ENCODE results near the gene GSTCD. TPM values are rescaled to one million over a fixed set of nuclear protein-coding genes. Genes with fewer than 3 reads are reported as not detected.
"Not testable (repeated sequence)": the region's sequence is repeated elsewhere in the genome, so short reads cannot be mapped to it uniquely, and the experiment has no call there.

Gene GSTCD, protein sequence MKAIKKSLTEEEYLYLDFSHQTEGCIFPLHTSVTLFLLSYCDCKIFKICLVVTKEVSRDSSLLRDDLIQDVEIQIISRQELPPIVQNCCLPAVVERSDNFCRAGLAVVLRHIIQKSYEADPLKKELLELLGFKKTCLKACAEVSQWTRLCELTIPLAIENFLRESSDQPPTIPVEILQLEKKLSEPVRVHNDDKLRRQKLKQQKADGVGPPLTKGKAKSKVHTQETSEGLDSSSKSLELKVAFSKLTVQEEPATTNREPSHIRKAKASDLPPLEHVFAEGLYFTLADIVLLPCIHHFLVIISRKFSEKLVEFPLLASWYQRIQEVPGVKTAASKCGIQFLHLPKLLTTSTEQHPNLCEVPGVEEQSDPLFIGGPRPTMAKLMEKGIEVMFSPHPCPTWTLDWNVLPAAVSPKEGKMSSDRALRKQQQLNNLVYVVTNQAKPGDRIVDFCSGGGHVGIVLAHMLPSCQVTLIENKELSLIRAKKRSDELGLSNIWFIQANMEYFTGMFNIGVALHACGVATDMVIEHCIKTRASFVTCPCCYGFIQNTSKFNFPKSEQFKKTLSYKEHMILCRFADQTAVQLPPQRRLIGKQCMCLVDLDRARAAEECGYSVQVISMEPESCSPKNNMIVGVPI
- total RNA-seq: 4.4 TPM
- long read RNA-seq, full-length matches to known transcripts: 3 of 4 reads
- long read RNA-seq, partial matches to known transcripts: 1 of 4 reads
- long read RNA-seq, other reads (novel, unspliced or antisense): 0 of 4 reads

DNA sequence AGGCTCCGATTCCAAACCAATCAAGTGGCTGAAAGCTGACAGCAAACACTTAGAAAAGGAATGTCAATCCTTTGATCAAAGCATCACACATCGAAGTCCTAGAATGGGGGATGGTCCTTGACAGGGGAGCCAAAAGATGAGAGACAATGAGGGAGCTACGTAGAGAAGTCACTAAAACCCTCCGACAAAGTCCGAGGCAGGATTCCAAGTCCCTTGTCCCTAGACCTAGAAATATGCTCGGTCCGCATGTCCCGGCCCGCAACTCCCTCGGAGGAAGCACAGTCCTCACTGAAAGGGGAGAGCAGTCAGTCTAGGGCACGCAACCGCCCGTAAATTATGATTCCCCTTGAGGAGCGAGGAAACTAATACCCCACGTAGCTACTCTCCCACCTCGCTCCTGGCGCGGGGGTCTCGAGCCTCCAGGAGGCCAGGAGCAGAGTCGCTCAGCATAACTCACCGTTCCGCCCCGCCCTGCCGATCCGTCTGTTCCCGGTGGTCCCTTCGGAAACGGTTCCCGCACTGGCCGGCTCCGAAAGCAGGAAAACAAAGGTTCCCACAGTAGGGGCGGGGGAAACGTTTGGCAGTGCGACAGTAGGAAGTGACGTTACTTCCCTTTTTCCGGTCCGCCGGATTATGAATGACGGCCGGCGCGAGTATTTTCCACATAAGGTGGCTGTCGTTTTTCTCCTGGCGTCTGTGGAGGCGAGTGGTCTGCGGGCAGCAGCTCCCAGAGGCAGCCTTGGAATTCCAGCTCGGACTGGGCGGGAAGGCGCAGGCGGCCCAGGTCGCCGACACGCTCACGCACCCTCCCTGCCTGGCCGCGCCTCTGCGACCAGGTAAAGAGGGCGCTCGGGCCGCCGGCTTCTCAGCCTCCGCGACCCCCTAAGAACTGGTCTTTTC is at the start of gene GSTCD, which contains the start of gene INTS12:
Gene GSTCD (plus strand): TSS at position 604 of the 900 bp plus-strand sequence. CDS start 8,830 bp downstream, outside the sequence.
Gene INTS12 (minus strand): TSS at position 509 of the 900 bp plus-strand sequence. CDS start 8,684 bp downstream, outside the sequence.
- ATAC-seq (peak; percentile 99), DNase-seq (peak; percentile 92)
- intact Hi-C loops (cut with micrococcal nuclease): no loop called here

DNA sequence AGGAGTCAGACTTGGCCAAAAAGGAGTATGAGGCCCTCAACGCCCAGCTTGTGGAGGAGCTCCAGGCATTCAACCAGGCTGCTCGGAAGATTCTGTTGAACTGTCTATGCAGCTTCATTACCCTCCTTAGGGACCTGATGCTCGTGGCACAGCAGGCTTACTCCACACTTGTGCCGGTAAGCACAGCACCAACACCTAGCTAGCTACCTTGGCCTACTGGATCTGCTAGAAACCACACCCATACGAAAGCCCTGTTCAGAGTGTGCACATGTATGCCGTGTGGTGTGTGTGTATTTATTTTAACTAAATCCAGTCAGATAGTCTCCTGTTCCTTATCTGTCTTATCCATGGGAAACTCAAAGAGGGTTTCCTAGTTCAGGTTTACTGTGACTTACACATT is 49.4 kb upstream of the GSTCD start:
- no peak for ATAC-seq
- DNase-seq: no peak
- intact Hi-C loops (cut with micrococcal nuclease): no loop called here

DNA sequence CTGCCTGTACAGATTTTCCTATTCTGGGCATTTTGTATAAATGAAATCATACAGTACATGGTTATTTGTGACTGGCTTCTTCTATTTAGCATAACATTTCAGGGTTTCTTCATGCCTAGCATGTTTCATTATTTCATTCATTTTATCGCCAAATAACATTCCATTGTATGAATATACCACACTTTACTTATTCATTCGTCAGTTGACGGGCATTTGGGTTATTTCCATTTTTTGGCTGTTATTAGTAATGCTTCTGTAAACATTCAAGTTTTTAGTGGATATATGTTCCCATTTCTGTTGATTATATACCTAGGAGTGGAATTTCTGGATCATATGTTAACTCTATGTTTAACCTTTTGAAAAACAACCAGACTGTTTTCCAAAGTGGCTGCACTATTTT is 47.6 kb upstream of the GSTCD start:
- DNase-seq: no peak
- intact Hi-C loops (cut with micrococcal nuclease): no loop called here
- no peak for ATAC-seq

DNA sequence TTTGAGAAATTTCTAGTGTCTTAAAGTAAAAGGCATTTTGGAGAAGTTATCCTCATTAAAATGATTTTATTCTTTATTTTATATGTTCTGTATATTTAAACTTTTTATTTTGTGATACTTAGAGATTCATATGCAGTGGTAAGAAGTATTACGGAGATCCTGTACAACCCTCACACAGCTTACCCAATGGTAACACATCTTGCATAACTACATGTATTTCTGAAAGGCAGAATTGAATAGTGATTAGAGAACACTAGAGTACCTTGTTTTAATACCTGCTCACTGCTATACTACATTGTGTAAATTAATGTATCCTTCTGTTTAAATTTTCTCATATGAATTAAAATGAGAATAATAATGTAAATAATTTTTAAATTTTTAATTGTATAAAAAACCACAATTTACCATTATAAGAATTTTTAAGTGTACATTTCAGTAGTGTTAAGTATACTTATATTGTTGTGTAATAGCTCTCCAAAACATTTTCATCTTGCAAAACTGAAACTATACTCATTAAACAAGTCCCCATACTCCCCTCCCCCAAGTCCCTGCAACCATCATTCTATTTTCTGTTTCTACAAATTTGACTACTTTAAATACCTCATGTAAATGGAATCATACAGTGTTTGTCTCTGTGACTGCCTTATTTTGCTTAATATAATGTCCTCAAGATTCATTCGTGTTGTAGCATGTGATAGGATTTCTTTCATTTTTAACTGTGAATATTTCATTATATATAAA is 45.5 kb upstream of the GSTCD start:
- ATAC-seq (no peak), DNase-seq (no peak)
- intact Hi-C loops (cut with micrococcal nuclease): no loop called here

DNA sequence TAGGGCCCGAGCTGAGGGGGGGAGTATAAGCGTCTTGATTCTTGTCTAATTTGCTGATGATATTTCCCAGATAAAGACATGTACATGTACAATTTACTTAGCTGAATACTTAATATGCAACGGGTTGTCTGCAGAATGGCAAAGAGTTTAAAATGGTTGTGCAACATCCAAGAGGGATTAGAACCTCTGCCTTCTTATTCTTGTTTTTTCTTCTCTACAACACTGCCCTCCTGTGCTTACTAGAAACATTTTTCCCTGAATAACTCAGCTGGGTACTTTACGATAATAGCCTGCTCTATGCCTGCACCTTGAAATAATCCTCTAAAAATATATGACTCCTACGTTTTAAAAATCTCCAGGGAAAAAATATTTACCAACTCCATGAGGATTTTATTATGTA is 41.9 kb upstream of the GSTCD start:
- DNase-seq: no peak
- ATAC-seq: peak; percentile 59
- intact Hi-C loops (cut with micrococcal nuclease): loop anchor here (5.0 kb wide), 1 partner anchor 144 kb away; no protein-coding TSS in a partner anchor

DNA sequence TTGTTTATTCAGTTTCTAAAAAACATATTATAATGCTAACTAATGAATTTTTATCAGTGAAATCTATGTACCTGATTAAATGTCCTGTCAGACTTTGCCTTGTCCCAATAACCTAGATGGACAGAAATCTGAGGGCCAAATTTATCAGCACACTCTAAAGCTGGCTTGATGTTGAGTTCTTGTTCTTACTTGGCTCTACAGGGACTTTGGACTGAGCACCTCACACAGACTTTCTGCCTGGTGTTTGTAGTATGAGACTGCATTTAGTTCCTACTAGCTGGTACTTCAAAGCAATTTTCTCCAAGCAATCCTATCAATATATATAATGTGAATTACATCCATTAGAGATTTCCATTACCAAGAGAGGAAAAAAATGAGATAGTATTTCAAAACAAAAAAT is 37.9 kb upstream of the GSTCD start:
- intact Hi-C loops (cut with micrococcal nuclease): no loop called here
- DNase-seq (no peak), ATAC-seq (no peak)

DNA sequence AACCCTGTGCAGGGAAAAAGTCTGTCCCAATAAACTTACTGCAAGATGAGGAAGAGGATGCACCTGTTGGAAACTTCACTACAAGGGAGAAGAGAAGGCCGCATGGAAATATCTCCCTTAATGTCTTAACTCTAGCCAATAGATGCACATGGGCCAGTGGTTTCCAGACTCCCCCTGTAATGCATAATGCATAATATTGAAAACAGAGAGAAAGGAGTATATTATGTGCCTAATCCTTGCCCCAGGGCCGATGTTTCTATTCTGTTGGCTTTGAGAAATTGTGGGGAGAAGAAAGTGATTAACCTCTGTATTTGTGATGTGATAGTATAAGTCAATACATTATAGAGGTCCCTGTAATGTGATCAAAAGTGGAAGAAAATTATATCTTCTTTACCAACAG is 37.3 kb upstream of the GSTCD start:
- no peak for DNase-seq
- no peak for ATAC-seq
- intact Hi-C loops (cut with micrococcal nuclease): no loop called here

DNA sequence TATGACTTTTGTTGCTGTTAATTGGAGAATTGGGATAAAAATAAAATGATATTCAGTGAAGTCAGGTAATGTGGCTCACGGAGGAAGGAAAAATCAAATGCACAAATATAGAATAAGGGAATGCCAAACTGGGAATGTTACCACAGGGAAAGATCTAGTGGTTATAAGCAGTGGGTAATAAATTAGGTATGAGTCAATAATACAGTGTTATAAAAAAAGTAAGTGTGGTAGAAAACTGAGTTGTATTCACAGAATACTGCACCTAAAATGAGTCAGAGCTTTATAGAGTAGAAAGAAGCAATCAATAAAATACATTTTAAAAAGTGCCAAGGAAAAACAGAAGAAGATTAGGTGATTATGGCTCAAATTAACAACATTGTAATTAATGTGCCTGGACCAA is 34.6 kb upstream of the GSTCD start:
- DNase-seq (no peak), ATAC-seq (no peak)
- intact Hi-C loops (cut with micrococcal nuclease): no loop called here

DNA sequence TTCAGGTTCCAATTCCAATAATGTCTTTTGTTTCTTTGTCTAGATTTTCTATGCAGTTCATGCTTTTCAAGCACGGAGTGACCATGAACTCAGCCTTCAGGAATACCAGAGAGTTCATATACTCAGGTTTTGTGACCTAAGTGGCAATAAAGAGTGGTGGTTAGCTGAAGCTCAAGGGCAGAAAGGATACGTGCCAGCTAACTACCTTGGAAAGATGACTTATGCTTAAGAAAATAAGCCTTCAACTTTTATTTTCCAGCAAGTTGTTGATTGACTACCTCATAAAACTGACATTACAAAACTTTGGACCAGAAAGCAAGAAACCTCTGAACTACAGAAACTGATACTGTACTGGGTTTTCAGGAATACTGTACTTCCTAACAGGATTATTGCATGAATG is 30.9 kb upstream of the GSTCD start:
- DNase-seq: no peak
- intact Hi-C loops (cut with micrococcal nuclease): no loop called here
- ATAC-seq: no peak

DNA sequence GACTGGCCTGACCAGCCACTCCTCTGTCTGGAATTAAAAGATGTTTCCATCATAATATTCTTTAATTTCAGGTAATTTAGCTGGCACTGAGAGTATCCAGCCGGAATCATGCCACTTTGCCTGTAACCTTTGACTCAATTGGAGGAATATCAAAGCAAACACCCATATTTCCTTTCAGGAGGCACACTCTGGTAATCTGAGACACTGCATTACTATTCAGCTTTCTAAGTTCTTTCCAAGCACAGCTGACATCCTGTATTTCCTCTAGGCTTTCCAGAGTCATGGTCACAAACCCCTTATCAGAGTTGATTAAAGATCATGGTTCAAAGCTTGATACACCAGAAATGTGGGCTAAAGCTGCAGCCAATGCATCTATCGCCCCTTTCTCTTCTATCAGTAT is 29.4 kb upstream of the GSTCD start:
- DNase-seq: no peak
- no peak for ATAC-seq
- intact Hi-C loops (cut with micrococcal nuclease): no loop called here

DNA sequence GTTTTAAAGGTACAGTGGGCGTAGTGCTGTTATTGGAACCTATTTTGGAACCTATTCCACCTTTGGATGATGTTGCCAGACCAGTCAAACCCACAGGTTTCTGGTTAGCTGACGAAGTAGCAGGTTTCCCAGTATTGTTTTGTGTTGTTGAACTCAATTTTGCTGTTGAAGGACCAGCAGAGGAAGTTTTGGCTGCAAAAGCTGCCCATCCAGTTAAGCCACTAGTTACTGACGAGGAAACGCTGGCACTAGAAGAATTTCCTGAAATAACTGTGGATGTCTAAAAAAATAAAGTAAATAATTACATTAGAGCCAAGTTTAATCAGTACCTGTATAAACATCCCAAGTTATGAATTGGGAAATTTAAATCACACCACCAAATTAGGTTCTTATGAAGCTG is 25.5 kb upstream of the GSTCD start:
- ATAC-seq (no peak), DNase-seq (no peak)
- intact Hi-C loops (cut with micrococcal nuclease): no loop called here

DNA sequence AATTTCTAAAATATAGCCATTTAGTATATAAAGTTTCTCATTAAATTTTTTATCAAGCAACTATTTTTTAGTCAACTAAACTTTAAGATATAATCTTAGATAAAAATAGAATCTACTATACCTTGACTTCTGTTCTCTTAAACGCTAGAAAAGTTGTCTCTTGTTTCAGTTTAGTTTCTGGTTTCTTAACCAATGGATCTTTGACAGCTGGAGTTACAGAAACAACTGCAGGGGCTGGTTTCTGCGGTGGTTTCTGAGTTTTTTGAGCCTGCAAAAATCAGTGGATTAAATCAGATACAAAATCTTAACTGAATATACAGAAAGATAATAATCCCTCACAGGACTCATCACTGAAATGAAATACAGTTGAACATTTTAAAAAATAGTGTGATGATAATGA is 22.0 kb upstream of the GSTCD start:
- intact Hi-C loops (cut with micrococcal nuclease): no loop called here
- no peak for DNase-seq
- ATAC-seq: no peak

DNA sequence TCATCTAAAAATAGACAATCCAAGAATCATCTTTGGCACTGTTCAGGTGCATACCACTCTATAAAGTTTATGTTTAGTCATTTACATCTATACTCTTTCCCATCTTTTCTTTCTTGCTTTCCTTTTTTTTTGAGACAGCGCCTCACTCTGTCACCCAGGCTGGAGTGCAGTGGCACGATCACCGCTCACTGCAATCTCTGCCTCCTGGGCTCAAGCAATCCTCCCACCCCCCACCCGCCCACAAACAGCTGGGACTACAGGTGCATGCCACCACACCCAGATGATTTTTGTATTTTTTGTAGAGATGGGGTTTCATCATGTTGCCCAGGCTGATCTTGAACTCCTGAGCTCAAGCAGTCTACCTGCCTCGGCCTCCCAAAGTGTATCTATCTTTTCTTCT is 13.8 kb upstream of the GSTCD start:
- DNase-seq; intact Hi-C loops (cut with micrococcal nuclease); ATAC-seq: not testable (repeated sequence)

DNA sequence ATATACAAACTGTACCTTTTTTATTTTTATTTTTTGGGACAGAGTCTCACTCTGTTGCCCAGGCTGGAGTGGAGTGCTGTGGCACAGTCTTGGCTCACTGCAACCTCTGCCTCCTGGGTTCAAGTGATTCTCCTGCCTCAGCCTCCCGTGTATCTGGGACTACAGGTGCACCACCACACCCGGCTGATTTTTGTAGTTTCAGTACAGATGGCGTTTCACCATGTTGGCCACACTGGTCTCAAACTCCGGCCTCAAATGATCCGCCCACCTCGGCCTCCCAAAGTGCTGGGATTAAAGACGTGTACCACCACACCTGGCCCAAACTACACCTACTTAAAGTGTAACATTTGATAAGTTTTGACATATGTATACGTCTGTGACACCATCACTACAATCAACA is 12.8 kb upstream of the GSTCD start:
- DNase-seq; intact Hi-C loops (cut with micrococcal nuclease); ATAC-seq: not testable (repeated sequence)

DNA sequence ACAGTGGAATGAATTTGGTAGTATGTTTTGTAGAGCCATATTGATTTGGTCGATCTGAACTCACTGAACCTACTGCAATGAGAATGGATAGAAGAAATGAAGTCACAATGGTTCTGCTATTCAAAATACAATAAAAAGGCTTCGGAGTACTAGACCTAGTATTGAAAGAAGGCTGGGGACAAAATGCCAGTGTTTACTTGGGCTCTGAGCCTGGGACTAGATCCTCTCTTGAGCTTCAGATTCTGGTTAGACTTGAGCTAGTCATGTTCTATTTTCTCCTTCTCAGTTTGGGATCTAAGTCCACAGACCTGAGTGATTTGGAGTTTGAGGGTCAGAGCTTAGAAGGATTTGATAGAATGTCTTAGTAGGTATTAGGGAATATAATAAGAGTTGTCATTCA is 10.0 kb upstream of the GSTCD start:
- intact Hi-C loops (cut with micrococcal nuclease): no loop called here
- no peak for DNase-seq
- no peak for ATAC-seq

DNA sequence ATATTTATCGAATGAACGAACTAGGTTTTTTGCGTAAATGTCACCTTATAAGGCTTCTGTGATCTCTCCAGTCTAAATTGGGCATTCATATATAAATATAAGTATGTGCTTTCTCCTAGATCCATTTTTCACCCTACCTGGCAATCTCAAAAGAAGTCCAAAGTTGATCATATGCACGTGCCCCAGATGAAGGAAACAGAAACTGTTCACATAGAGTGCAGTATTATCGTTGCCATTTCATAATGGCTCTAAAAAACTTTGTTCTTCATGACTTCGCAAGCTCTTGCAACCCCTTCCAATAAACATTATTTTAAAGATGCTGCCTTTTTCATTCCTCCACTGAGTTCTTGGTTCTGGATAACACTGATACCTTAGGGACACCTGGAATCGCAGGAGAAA is 803 bp upstream of the GSTCD start:
- intact Hi-C loops (cut with micrococcal nuclease): no loop called here
- DNase-seq: no peak
- no peak for ATAC-seq

DNA sequence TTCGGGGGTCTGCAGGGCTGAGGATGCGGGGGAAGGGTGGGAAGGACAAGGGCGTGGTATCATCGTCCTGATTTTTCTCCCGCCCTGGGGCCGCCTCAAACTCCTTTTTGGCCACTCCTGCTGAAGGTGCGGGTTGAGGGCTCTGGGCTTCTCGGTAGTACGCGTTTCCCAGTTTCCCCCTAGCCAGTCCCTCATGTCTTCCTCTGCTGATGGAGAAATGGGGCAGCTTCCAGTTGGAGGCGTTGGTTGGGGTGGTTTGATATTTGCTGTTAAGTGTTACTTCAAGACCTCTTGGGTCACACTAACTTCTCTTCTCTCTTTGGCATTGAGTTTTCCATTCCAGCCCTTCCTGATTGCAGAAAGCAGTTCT is 482 bp downstream of the GSTCD start:
- intact Hi-C loops (cut with micrococcal nuclease): no loop called here
- no peak for DNase-seq
- ATAC-seq: peak; percentile 36

DNA sequence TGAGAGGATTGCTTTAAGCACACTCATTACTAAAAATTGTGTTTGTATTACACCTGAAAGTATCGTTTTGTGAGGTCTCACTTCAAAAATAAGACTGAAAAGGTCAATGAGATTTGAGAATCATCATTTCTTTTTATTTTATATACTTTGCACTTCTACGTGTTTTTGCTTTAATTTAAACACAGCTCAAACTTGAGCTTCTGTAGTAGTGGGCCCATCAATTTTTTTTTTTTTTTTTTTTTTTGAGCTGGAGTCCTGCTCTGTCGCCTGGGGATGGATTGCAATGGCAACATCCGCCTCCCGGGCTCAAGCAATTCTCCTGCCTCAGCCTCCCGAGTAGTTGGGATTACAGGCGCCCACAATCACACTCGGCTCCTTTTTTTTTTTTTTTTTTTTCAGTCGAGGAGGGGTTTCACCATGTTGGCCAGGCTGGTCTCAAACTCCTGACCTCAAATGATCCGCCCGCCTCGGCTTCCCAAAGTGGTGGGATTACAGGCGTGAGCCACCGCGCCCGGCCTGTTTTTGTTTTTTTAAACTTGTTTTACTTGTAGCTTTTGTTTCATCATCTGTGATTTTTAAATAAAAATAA is 1.5 kb downstream of the GSTCD start:
- ATAC-seq (no peak), DNase-seq (no peak)
- intact Hi-C loops (cut with micrococcal nuclease): no loop called here

DNA sequence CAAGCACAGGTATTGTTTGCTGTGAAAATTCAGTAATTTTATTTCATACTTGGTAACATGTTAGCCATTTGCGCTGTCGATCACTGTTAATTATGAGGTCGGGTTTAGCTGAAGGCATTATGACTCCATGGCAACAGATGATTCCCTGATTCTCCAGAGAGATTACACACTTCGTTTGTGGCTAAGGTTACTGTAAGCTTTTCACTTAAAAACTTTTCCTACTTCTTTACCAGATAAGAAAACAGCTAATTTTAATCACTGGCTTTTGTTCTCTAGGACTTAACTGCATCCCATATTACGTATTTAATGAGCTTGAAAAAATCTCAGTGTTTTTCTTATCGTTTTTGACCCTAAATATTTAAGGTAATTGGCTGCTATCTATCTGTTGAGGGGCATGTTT is 2.1 kb downstream of the GSTCD start:
- ATAC-seq: no peak
- intact Hi-C loops (cut with micrococcal nuclease): no loop called here
- no peak for DNase-seq

All from left ventricle myocardium superior (tissue), 1 donor.